H9 (cell line): ENCODE data around the gene OTOGL. TPM values are rescaled to one million over a fixed set of nuclear protein-coding genes. Genes with fewer than 3 reads are reported as not detected.

Source experiments
- DNase-seq: peaks from one replicate; pipeline ENCODE4 v3.0.0-alpha.2; 2017
- H2AFZ ChIP-seq: one replicate; pipeline ENCODE4 v1.6.1; 2013; ENCODE audit warnings: mild to moderate bottlenecking, low read length, control low read depth, moderate library complexity
- H2AK5ac ChIP-seq: 2 replicates; pipeline ENCODE4 v1.6.1; 2013; ENCODE audit warnings: low read length, control low read depth, mixed read lengths; ENCODE audit not compliant: insufficient read length
- H2BK120ac ChIP-seq: one replicate; pipeline ENCODE4 v1.6.1; 2013; ENCODE audit warnings: low read depth, mild to moderate bottlenecking, low read length, control low read depth, inconsistent platforms; ENCODE audit not compliant: poor library complexity, severe bottlenecking
- H2BK12ac ChIP-seq: 2 replicates; pipeline ENCODE4 v1.6.1; 2013; ENCODE audit warnings: low read length, control low read depth, mixed read lengths, low read depth; ENCODE audit not compliant: insufficient read length
- H2BK15ac ChIP-seq: 2 replicates; pipeline ENCODE4 v1.6.1; 2013; ENCODE audit warnings: low read depth, low read length, control low read depth
- H2BK20ac ChIP-seq: one replicate; pipeline ENCODE4 v1.6.1; 2013; ENCODE audit warnings: low read depth, mild to moderate bottlenecking, low read length, control low read depth, inconsistent platforms; ENCODE audit not compliant: poor library complexity, severe bottlenecking
- H2BK5ac ChIP-seq: 2 replicates; pipeline ENCODE4 v1.6.1; 2013; ENCODE audit warnings: low read length, control low read depth, mixed read lengths; ENCODE audit not compliant: insufficient read length
- H3K14ac ChIP-seq: 2 replicates; pipeline ENCODE4 v1.6.1; 2013; ENCODE audit warnings: low read length, control low read depth; ENCODE audit not compliant: insufficient read depth
- H3K18ac ChIP-seq: 2 replicates; pipeline ENCODE4 v1.6.1; 2013; ENCODE audit warnings: low read depth, mild to moderate bottlenecking, mixed read lengths, low read length, control low read depth; ENCODE audit not compliant: insufficient read length
- H3K23ac ChIP-seq: 2 replicates; pipeline ENCODE4 v1.6.1; 2013; ENCODE audit warnings: low read length, control low read depth, mixed read lengths, low read depth; ENCODE audit not compliant: insufficient read length
- H3K23me2 ChIP-seq: 2 replicates; pipeline ENCODE4 v1.6.1; 2013; ENCODE audit warnings: low read depth, mild to moderate bottlenecking, mixed read lengths, low read length, control low read depth; ENCODE audit not compliant: insufficient read length, poor library complexity, severe bottlenecking
- H3K27ac ChIP-seq: 2 replicates; pipeline ENCODE4 v1.5.1; 2013; ENCODE audit warnings: low read length, control low read depth, mixed read lengths, low read depth; ENCODE audit not compliant: insufficient read length
- H3K27me3 ChIP-seq: 2 replicates; pipeline ENCODE4 v1.6.1; 2013; ENCODE audit warnings: low read length, control low read depth, inconsistent platforms; ENCODE audit not compliant: insufficient read depth
- H3K4ac ChIP-seq: 2 replicates; pipeline ENCODE4 v1.6.1; 2013; ENCODE audit warnings: low read depth, mild to moderate bottlenecking, control low read depth, inconsistent platforms, low read length, moderate library complexity
- H3K4me1 ChIP-seq: 2 replicates; pipeline ENCODE4 v1.6.1; 2013; ENCODE audit warnings: low read length, control low read depth, inconsistent platforms; ENCODE audit not compliant: insufficient read depth
- H3K4me2 ChIP-seq: 2 replicates; pipeline ENCODE4 v1.6.1; 2013; ENCODE audit warnings: low read length, control low read depth, mixed read lengths; ENCODE audit not compliant: insufficient read length, insufficient read depth
- H3K56ac ChIP-seq: 2 replicates; pipeline ENCODE4 v1.6.1; 2013; ENCODE audit warnings: low read depth, mild to moderate bottlenecking, mixed read lengths, low read length, control low read depth; ENCODE audit not compliant: insufficient read length
- H3K79me1 ChIP-seq: 2 replicates; pipeline ENCODE4 v1.6.1; 2013; ENCODE audit warnings: low read depth, mild to moderate bottlenecking, moderate library complexity, low read length, control low read depth, inconsistent platforms; ENCODE audit not compliant: insufficient read depth, poor library complexity, severe bottlenecking
- H3K79me2 ChIP-seq: 2 replicates; pipeline ENCODE4 v1.6.1; 2013; ENCODE audit warnings: low read length, control low read depth, inconsistent platforms; ENCODE audit not compliant: insufficient read depth
- H3K9ac ChIP-seq: 2 replicates; pipeline ENCODE4 v1.6.1; 2013; ENCODE audit warnings: low read length, control low read depth, mixed read lengths; ENCODE audit not compliant: insufficient read length; ENCODE audit errors: extremely low read depth
- H3K9me3 ChIP-seq: one replicate; pipeline ENCODE4 v1.6.1; 2013; ENCODE audit warnings: low read depth, low read length, inconsistent platforms; ENCODE audit not compliant: control insufficient read depth
- H3T11ph ChIP-seq: one replicate; pipeline ENCODE4 v1.6.1; 2013; ENCODE audit warnings: mild to moderate bottlenecking, low read length, control low read depth, inconsistent platforms
- H4K20me1 ChIP-seq: one replicate; pipeline ENCODE4 v1.6.1; 2013; ENCODE audit not compliant: control insufficient read depth, insufficient read length, insufficient read depth
- H4K5ac ChIP-seq: 2 replicates; pipeline ENCODE4 v1.6.1; 2013; ENCODE audit warnings: low read depth, mild to moderate bottlenecking, mixed read lengths, low read length, control low read depth; ENCODE audit not compliant: insufficient read length
- H4K8ac ChIP-seq: replicated peaks from 2 replicates; pipeline ENCODE4 v1.6.1; 2013; ENCODE audit warnings: low read length, control low read depth, mixed read lengths, low read depth; ENCODE audit not compliant: insufficient read length
- H4K91ac ChIP-seq: 2 replicates; pipeline ENCODE4 v1.6.1; 2013; ENCODE audit warnings: low read depth, mild to moderate bottlenecking, moderate library complexity, mixed read lengths, low read length, control low read depth; ENCODE audit not compliant: insufficient read length
- H3K27ac Mint-ChIP-seq, 3 experiments: 2 replicates in 2 of 3; 3 replicates in 1 of 3; pipeline ENCODE4 v1.8.0; 2020 to 2021; ENCODE audit warnings: mixed read lengths in 3 of 3, mild to moderate bottlenecking in 1 of 3, moderate library complexity in 1 of 3
- H3K27me3 Mint-ChIP-seq: 2 replicates; pipeline ENCODE4 v1.8.0; 2021; ENCODE audit warnings: low read depth, mild to moderate bottlenecking, moderate library complexity, mixed read lengths
- H3K36me3 Mint-ChIP-seq, 3 experiments: 2 replicates in 2 of 3; 3 replicates in 1 of 3; pipeline ENCODE4 v1.8.0; 2020 to 2021; ENCODE audit warnings: low read depth in 3 of 3, mixed read lengths in 3 of 3; ENCODE audit not compliant: insufficient read depth in 1 of 3
- H3K4me1 Mint-ChIP-seq, 2 experiments: 2 replicates each; pipeline ENCODE4 v1.8.0; 2020; ENCODE audit warnings: mixed read lengths in 2 of 2
- H3K4me3 Mint-ChIP-seq, 2 experiments: 2 replicates in 1 of 2; 3 replicates in 1 of 2; pipeline ENCODE4 v1.8.0; 2020 to 2021; ENCODE audit warnings: mild to moderate bottlenecking in 2 of 2, mixed read lengths in 2 of 2, moderate library complexity in 1 of 2
- H3K9me3 Mint-ChIP-seq, 2 experiments: 2 replicates in 1 of 2; 3 replicates in 1 of 2; pipeline ENCODE4 v1.8.0; 2020; ENCODE audit warnings: mild to moderate bottlenecking in 2 of 2, mixed read lengths in 2 of 2, moderate library complexity in 1 of 2
- CTCF ChIP-seq: fragments of 200-600 bp; sonication (generic); conservative IDR thresholded peaks from 3 replicates; pipeline ENCODE4 v1.8.0; 2021; ENCODE audit warnings: antibody characterized with exemption, mild to moderate bottlenecking
- WGBS: extraction: QIAGEN DNeasy Blood & Tissue Kit; methylation state at CpG from one replicate; pipeline ENCODE4 v1.1.7; 2013; ENCODE audit warnings: missing lambda C conversion rate, low lambda C conversion rate, mixed read lengths; ENCODE audit not compliant: insufficient read length; ENCODE audit errors: extremely low coverage; 5-methylcytosine and 5-hydroxymethylcytosine counted together
- total RNA-seq: library from RNA; stranded (reverse); gene quantifications from 2 replicates; pipeline ENCODE4 v1.2.1, GENCODE V29; 2021

Gene OTOGL
- total RNA-seq, 1 experiment from 2014 or later = 0.11 TPM

GRCh38 chr12:80050236-80050635, 49.1 kb upstream of the OTOGL start:
- no peaks in the 10 kb centered on the region for H3K27me3 Mint-ChIP-seq

More at GRCh38 chr12:80050236-80050635, 49.1 kb upstream of the OTOGL start:
- no peak overlapping the region for H3K4me3 Mint-ChIP-seq
- WGBS = no CpG with 5 or more reads among the region's 2 CpGs
- TF ChIP-seq CTCF = no peak
- no peak overlapping the region for H3K18ac ChIP-seq
- H3K14ac ChIP-seq = no peak overlapping the region
- H3K27ac Mint-ChIP-seq = no peak overlapping the region
- no peak overlapping the region for H2BK20ac ChIP-seq
- H3K23ac ChIP-seq = no peak overlapping the region
- no peak overlapping the region for H2BK5ac ChIP-seq
- H3K9me3 Mint-ChIP-seq = no peaks in the 10 kb centered on the region
- no peak overlapping the region for H2BK120ac ChIP-seq
- H2AK5ac ChIP-seq = no peak overlapping the region
- no peak for DNase-seq
- H3K9me3 ChIP-seq = no peaks in the 10 kb centered on the region
- no peak overlapping the region for H2AFZ ChIP-seq
- no peak overlapping the region for H4K91ac ChIP-seq
- no peak overlapping the region for H3K4me2 ChIP-seq
- H4K5ac ChIP-seq = no peak overlapping the region
- H3K56ac ChIP-seq = no peak overlapping the region
- H3K36me3 Mint-ChIP-seq = no peaks in the 10 kb centered on the region
- no peak overlapping the region for H3T11ph ChIP-seq
- no peak overlapping the region for H3K4ac ChIP-seq
- no peak overlapping the region for H2BK15ac ChIP-seq
- H3K79me1 ChIP-seq = no peaks in the 10 kb centered on the region
- no peaks in the 10 kb centered on the region for H3K23me2 ChIP-seq
- no peak overlapping the region for H3K9ac ChIP-seq
- no peak overlapping the region for H4K8ac ChIP-seq
- no peaks in the 10 kb centered on the region for H3K27me3 ChIP-seq
- H3K4me1 ChIP-seq = no peaks in the 10 kb centered on the region
- peaks cover 10 to 15% of the 10 kb centered on the region in 2 experiments for H3K4me1 Mint-ChIP-seq
- no peak overlapping the region for H2BK12ac ChIP-seq
- H4K20me1 ChIP-seq = no peaks in the 10 kb centered on the region
- no peak overlapping the region for H3K27ac ChIP-seq
- no peaks in the 10 kb centered on the region; the same call in 1 of the 2 replicates for H3K79me2 ChIP-seq
